Measurements from ENCODE around the gene POLE. TPM values are rescaled to one million over a fixed set of nuclear protein-coding genes. Genes with fewer than 3 reads are reported as not detected.

Gene POLE
- total and polyA plus RNA-seq, 9 of the 15 experiments (the other 6 are each of a cell fraction or from before 2014, with no cell fraction given): 2.4 to 154 (median 49.6) TPM

DNA sequence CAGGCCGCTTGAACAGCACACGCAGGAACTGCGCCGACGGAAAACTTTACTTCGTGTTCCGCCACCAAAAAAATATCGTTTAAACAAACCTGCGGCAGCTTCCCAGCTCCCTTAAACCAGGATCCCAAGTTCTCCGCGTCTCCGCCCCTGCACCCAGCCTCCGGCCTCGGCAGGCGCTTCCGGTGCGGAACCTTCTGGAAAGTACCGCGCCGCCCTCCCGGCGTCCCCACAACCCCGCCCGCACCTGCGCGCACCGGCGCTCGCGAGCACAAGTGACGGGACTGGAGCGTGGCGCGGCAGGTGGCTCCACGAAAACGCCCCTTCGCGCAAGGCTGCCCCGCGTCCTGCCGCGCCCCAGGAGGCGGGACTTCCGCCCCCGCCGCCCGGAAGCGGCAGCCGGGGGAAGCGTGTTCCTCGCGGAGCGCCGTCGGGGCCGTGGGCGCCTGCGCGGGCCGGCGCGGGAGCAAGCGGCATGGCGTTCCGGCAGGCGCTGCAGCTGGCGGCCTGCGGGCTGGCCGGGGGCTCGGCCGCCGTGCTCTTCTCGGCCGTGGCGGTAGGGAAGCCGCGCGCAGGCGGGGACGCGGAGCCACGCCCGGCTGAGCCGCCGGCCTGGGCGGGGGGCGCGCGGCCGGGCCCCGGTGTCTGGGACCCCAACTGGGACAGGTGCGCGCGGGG is 23.4 kb upstream of the POLE start, which contains the start of gene PGAM5 (continued):
- peak; percentile 70; the same call in 1 of the 2 replicates for TF ChIP-seq ZNF407 (IDR thresholded peaks at IDR 0.05; ENCODE audit: low read depth)
- no peak for TF ChIP-seq KAT8 (IDR thresholded peaks at IDR 0.05; ENCODE audit: low read depth)
- TF ChIP-seq, protein P1, sequence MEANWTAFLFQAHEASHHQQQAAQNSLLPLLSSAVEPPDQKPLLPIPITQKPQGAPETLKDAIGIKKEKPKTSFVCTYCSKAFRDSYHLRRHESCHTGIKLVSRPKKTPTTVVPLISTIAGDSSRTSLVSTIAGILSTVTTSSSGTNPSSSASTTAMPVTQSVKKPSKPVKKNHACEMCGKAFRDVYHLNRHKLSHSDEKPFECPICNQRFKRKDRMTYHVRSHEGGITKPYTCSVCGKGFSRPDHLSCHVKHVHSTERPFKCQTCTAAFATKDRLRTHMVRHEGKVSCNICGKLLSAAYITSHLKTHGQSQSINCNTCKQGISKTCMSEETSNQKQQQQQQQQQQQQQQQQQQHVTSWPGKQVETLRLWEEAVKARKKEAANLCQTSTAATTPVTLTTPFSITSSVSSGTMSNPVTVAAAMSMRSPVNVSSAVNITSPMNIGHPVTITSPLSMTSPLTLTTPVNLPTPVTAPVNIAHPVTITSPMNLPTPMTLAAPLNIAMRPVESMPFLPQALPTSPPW (CRISPR knock-in tag; IDR thresholded peaks at IDR 0.05): peak; percentile 72
- TF ChIP-seq ZFP1 (CRISPR knock-in tag; IDR thresholded peaks at IDR 0.05): no peak
- TF ChIP-seq, protein P2, sequence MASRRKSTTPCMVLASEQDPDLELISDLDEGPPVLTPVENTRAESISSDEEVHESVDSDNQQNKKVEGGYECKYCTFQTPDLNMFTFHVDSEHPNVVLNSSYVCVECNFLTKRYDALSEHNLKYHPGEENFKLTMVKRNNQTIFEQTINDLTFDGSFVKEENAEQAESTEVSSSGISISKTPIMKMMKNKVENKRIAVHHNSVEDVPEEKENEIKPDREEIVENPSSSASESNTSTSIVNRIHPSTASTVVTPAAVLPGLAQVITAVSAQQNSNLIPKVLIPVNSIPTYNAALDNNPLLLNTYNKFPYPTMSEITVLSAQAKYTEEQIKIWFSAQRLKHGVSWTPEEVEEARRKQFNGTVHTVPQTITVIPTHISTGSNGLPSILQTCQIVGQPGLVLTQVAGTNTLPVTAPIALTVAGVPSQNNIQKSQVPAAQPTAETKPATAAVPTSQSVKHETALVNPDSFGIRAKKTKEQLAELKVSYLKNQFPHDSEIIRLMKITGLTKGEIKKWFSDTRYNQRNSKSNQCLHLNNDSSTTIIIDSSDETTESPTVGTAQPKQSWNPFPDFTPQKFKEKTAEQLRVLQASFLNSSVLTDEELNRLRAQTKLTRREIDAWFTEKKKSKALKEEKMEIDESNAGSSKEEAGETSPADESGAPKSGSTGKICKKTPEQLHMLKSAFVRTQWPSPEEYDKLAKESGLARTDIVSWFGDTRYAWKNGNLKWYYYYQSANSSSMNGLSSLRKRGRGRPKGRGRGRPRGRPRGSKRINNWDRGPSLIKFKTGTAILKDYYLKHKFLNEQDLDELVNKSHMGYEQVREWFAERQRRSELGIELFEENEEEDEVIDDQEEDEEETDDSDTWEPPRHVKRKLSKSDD (conservative IDR thresholded peaks at IDR 0.05; ENCODE audit: low read length): no peak
- TF ChIP-seq ZNF444 (CRISPR knock-in tag; IDR thresholded peaks at IDR 0.05): no peak
- TF ChIP-seq CBX3 (IDR thresholded peaks at IDR 0.05; ENCODE audit: borderline replicate concordance in 1 of 2, low read length in 2 of 2): peak in 1 of 2 experiments; percentile 12; a peak in 1 of 3 replicates
- no peak for TF ChIP-seq ILF3 (IDR thresholded peaks at IDR 0.05; ENCODE audit: borderline replicate concordance)
- TF ChIP-seq JUN (IDR thresholded peaks at IDR 0.05; ENCODE audit: borderline replicate concordance, low read depth, low read length): peak; percentile 50; the same call in 1 of the 2 replicates
- no peak for TF ChIP-seq JUN (CRISPR knock-in tag; IDR thresholded peaks at IDR 0.05; ENCODE audit: borderline replicate concordance)
- TF ChIP-seq, protein P3, sequence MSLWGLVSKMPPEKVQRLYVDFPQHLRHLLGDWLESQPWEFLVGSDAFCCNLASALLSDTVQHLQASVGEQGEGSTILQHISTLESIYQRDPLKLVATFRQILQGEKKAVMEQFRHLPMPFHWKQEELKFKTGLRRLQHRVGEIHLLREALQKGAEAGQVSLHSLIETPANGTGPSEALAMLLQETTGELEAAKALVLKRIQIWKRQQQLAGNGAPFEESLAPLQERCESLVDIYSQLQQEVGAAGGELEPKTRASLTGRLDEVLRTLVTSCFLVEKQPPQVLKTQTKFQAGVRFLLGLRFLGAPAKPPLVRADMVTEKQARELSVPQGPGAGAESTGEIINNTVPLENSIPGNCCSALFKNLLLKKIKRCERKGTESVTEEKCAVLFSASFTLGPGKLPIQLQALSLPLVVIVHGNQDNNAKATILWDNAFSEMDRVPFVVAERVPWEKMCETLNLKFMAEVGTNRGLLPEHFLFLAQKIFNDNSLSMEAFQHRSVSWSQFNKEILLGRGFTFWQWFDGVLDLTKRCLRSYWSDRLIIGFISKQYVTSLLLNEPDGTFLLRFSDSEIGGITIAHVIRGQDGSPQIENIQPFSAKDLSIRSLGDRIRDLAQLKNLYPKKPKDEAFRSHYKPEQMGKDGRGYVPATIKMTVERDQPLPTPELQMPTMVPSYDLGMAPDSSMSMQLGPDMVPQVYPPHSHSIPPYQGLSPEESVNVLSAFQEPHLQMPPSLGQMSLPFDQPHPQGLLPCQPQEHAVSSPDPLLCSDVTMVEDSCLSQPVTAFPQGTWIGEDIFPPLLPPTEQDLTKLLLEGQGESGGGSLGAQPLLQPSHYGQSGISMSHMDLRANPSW (CRISPR knock-in tag; IDR thresholded peaks at IDR 0.05): no peak
- no peak for TF ChIP-seq ZNF23 (CRISPR knock-in tag; IDR thresholded peaks at IDR 0.05)
